Astrocyte of the cerebellum (primary cell): ENCODE results near the gene RPUSD3.

Experiments used
- DNase-seq: peaks from one replicate; pipeline ENCODE4 v3.0.0-alpha.2; 2011; ENCODE audit warnings: low read depth
- H3K4me3 ChIP-seq: 2 replicates; pipeline ENCODE4 v1.5.1; 2011; ENCODE audit warnings: mild to moderate bottlenecking, low read depth, low read length, moderate library complexity
- CTCF ChIP-seq: IDR thresholded peaks from 2 replicates; pipeline ENCODE4 v1.5.1; 2012; ENCODE audit warnings: low read length, low read depth, moderate library complexity, mild to moderate bottlenecking; ENCODE audit errors: missing control alignments
- in situ Hi-C: cut with HindIII; loops from 2 replicates; pipeline ENCODE4 v1.10.0; 2017; ENCODE audit warnings: low sequenced_read_pairs

Gene RPUSD3

DNA sequence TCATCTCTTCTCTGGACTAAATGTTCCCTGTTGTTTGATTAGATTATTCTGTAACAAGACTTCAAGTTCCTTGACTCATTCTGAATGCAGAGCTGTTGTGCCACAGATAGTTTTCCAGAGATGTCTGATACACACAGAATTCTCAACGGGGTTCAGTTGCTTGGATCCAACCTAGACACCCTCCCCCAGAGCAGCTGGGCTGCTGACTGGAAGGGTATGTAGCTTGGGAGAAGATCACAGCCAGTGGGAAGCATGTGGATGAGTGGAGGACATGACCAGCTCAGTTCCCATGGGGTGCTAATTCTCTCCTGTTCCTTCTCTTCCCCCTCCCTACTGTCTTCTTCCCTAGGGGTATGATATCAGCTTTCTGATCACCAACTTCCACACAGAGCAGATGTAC, 40.3 kb downstream of the RPUSD3 start:
- in situ Hi-C loops: no loop called here
- DNase-seq: no peak
- H3K4me3 ChIP-seq: no peak overlapping the region
- TF ChIP-seq CTCF: no peak

DNA sequence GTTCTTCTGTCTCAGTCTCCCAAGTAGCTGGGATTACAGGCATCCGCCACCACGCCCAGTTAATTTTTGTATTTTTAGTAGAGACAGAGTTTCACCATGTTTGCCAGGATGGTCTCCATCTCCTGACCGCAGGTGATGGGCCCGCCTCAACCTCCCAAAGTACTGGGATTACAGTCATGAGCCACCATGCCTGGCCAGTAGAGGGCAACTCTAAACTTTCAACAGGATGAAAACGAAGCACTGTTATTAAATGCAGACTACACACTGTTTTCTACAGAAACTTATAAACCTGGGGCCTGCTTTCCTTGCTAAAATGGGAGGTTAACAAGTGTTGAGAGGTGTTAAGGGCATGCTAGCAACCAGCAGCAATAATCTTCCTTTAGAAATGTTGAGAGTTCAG, 43.3 kb downstream of the RPUSD3 start:
- in situ Hi-C loops: no loop called here
- H3K4me3 ChIP-seq: no peak overlapping the region
- TF ChIP-seq CTCF: peak; percentile 32
- no peak for DNase-seq

- no peak for TF ChIP-seq CTCF
- H3K4me3 ChIP-seq: no peak overlapping the region
- in situ Hi-C loops: no loop called here
- DNase-seq: no peak
These were observed 46.4 kb downstream of the RPUSD3 start for GRCh38 chr3:9797196-9797945.

- no peak for DNase-seq
- in situ Hi-C loops: no loop called here
These were observed 48.6 kb downstream of the RPUSD3 start for GRCh38 chr3:9795207-9795606.

GRCh38 chr3:9794400-9794799, 49.4 kb downstream of the RPUSD3 start:
- no peak overlapping the region for H3K4me3 ChIP-seq
- DNase-seq: no peak
- no peak for TF ChIP-seq CTCF
- in situ Hi-C loops: no loop called here

More at GRCh38 chr3:9795207-9795606, 48.6 kb downstream of the RPUSD3 start:
- H3K4me3 ChIP-seq: no peak overlapping the region
- TF ChIP-seq CTCF: no peak

- TF ChIP-seq CTCF: no peak
- DNase-seq: no peak
- in situ Hi-C loops: no loop called here
- peak overlapping the region; percentile 97 for H3K4me3 ChIP-seq
These were observed 50.5 kb downstream of the RPUSD3 start for GRCh38 chr3:9793161-9793781.
